Prostate gland (tissue), 2 donors: ENCODE results near the gene RAVER2.

ENCODE experiments used
- POLR2A ChIP-seq: fragments of 450-650 bp; IDR thresholded peaks from one replicate; pipeline ENCODE4 v1.6.1; 2016; ENCODE audit warnings: antibody characterized with exemption, mild to moderate bottlenecking
- POLR2AphosphoS5 ChIP-seq: sonication (generic); formaldehyde crosslinking; IDR thresholded peaks from one replicate; pipeline ENCODE4 v1.6.1; 2017; ENCODE audit warnings: antibody characterized with exemption
- TF ChIP-seq, protein P1 (sequence below), 4 experiments: fragments of 200-600 bp in 2 of 4; fragments of 450-650 bp in 2 of 4; sonication (generic) in 2 of 4; IDR thresholded peaks; 1 replicate in 3 of 4; 2 replicates in 1 of 4; pipeline ENCODE4 v1.5.1; 2016 to 2019; ENCODE audit warnings: antibody characterized with exemption in 4 of 4, mild to moderate bottlenecking in 2 of 4, moderate library complexity in 2 of 4

DNA sequence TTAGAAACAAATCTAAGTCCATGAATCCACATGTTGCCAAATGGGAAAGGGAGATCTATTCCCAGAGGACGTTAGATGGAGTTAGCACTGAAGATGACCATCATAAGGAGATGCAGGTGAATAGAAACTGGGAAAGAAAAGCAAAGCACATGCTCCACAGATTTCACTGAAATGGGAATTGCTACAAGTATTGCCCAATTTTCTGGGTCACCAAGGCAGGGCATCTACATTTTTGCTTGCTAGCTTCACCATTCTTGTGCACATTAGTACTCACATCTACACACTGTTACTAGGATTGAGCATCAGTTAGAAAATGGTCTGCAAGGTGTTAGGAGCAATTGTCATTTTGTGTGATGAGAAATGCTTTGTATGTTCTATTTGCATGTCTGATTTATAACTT lies 122.4 kb downstream of the RAVER2 start:
- TF ChIP-seq, protein P1, sequence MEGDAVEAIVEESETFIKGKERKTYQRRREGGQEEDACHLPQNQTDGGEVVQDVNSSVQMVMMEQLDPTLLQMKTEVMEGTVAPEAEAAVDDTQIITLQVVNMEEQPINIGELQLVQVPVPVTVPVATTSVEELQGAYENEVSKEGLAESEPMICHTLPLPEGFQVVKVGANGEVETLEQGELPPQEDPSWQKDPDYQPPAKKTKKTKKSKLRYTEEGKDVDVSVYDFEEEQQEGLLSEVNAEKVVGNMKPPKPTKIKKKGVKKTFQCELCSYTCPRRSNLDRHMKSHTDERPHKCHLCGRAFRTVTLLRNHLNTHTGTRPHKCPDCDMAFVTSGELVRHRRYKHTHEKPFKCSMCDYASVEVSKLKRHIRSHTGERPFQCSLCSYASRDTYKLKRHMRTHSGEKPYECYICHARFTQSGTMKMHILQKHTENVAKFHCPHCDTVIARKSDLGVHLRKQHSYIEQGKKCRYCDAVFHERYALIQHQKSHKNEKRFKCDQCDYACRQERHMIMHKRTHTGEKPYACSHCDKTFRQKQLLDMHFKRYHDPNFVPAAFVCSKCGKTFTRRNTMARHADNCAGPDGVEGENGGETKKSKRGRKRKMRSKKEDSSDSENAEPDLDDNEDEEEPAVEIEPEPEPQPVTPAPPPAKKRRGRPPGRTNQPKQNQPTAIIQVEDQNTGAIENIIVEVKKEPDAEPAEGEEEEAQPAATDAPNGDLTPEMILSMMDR (IDR thresholded peaks at IDR 0.05) = no peak
- TF ChIP-seq POLR2A (no peak), POLR2AphosphoS5 (no peak)
